Thyroid gland (tissue), 4 donors: ENCODE measurements around the gene IZUMO4.

Experiments
- POLR2A ChIP-seq, 2 donors: fragments of 450-650 bp; IDR thresholded peaks; one replicate each; pipeline ENCODE4 v1.6.1; 2017; ENCODE audit warnings: antibody characterized with exemption in 2 of 2, mild to moderate bottlenecking in 2 of 2, moderate library complexity in 1 of 2
- TF ChIP-seq, protein P1 (sequence below), 6 experiments: fragments of 200-600 bp in 3 of 6; fragments of 450-650 bp in 3 of 6; sonication (generic) in 3 of 6; IDR thresholded peaks; one replicate each; pipeline ENCODE4 v1.5.1; 2016 to 2019; ENCODE audit warnings: antibody characterized with exemption in 6 of 6, mild to moderate bottlenecking in 2 of 6, inconsistent platforms in 1 of 6, moderate library complexity in 1 of 6

GRCh38 chr19:2087621-2088100 is 9.1 kb upstream of the IZUMO4 start:
- TF ChIP-seq, protein P1, sequence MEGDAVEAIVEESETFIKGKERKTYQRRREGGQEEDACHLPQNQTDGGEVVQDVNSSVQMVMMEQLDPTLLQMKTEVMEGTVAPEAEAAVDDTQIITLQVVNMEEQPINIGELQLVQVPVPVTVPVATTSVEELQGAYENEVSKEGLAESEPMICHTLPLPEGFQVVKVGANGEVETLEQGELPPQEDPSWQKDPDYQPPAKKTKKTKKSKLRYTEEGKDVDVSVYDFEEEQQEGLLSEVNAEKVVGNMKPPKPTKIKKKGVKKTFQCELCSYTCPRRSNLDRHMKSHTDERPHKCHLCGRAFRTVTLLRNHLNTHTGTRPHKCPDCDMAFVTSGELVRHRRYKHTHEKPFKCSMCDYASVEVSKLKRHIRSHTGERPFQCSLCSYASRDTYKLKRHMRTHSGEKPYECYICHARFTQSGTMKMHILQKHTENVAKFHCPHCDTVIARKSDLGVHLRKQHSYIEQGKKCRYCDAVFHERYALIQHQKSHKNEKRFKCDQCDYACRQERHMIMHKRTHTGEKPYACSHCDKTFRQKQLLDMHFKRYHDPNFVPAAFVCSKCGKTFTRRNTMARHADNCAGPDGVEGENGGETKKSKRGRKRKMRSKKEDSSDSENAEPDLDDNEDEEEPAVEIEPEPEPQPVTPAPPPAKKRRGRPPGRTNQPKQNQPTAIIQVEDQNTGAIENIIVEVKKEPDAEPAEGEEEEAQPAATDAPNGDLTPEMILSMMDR (IDR thresholded peaks at IDR 0.05), result no peak
- no peak for TF ChIP-seq POLR2A (IDR thresholded peaks at IDR 0.05)
